Endothelial cell of umbilical vein (primary cell): Measurements from ENCODE around the gene PRKCG. TPM values are rescaled to one million over a fixed set of nuclear protein-coding genes. Genes with fewer than 3 reads are reported as not detected.

Source experiments
- BruUV-seq: library from RNA; stranded (reverse); fragments of 400-500 nt; replicated peaks from 2 replicates; lab custom pipeline; 2021; lab: Mats Ljungman, UMichigan
- CTCF ChIA-PET: fragments of 300-600, 350-600 bp; sonication (Branson Sonifier 250); formaldehyde crosslinking; loops from one replicate; lab custom pipeline; 2021; ENCODE audit warnings: antibody characterized with exemption, inconsistent platforms; lab: Charles Lee
- POLR2A ChIA-PET: fragments of 300-600, 350-600 bp; sonication (Branson Sonifier 250); formaldehyde crosslinking; loops from one replicate; lab custom pipeline; 2021; ENCODE audit warnings: antibody characterized with exemption, inconsistent platforms; lab: Charles Lee
- DNase-seq: peaks from one replicate; pipeline ENCODE4 v3.0.0-alpha.2; 2011; ENCODE audit warnings: low read depth, low spot score
- FAIRE-seq: peaks from 2 replicates; lab custom pipeline; 2011; peaks lifted over from hg19 to GRCh38; lab: Jason Lieb, UNC
- H2AFZ ChIP-seq: 2 replicates; pipeline ENCODE4 v1.6.0; 2012; ENCODE audit warnings: low read depth, low read length, control low read depth, inconsistent platforms
- H3K27ac ChIP-seq: 2 replicates; pipeline ENCODE4 v1.5.1; 2011; ENCODE audit warnings: low read depth, mild to moderate bottlenecking, control low read depth, low read length, moderate library complexity; ENCODE audit not compliant: insufficient read depth
- H3K27me3 ChIP-seq, 2 experiments: 2 replicates each; pipeline versions ENCODE4 v1.6.0 to v1.6.1; 2011; ENCODE audit warnings: low read length in 2 of 2, mixed read lengths in 1 of 2; ENCODE audit not compliant: control insufficient read depth in 2 of 2, insufficient read depth in 2 of 2
- H3K36me3 ChIP-seq, 2 experiments: 2 replicates in 1 of 2; 3 replicates in 1 of 2; pipeline ENCODE4 v1.5.1; 2011; ENCODE audit warnings: low read length in 2 of 2, mild to moderate bottlenecking in 1 of 2, moderate library complexity in 1 of 2; ENCODE audit not compliant: control insufficient read depth in 2 of 2, insufficient read depth in 2 of 2; ENCODE audit errors: extremely low read depth in 1 of 2
- H3K4me1 ChIP-seq: 3 replicates; pipeline ENCODE4 v1.5.1; 2011; ENCODE audit warnings: mild to moderate bottlenecking, low read length; ENCODE audit not compliant: control insufficient read depth, insufficient read depth; ENCODE audit errors: extremely low read depth
- H3K4me2 ChIP-seq: 2 replicates; pipeline ENCODE4 v1.6.1; 2011; ENCODE audit warnings: low read length, control low read depth, mixed read lengths; ENCODE audit not compliant: insufficient read depth
- H3K4me3 ChIP-seq, 3 experiments: fragments of 200-600 bp in 1 of 3; sonication (generic), shearing (Covaris generic) in 1 of 3; replicated peaks in 1 of 3; 2 replicates each; pipeline ENCODE4 v1.5.1; 2011 to 2016; ENCODE audit warnings: control low read depth in 3 of 3, low read length in 3 of 3, mild to moderate bottlenecking in 2 of 3, inconsistent platforms in 1 of 3, low read depth in 1 of 3, moderate library complexity in 1 of 3; ENCODE audit not compliant: insufficient read depth in 1 of 3
- H3K79me2 ChIP-seq: 2 replicates; pipeline ENCODE4 v1.6.0; 2012; ENCODE audit warnings: low read length, inconsistent platforms; ENCODE audit not compliant: control insufficient read depth, insufficient read depth
- H3K9ac ChIP-seq: replicated peaks from 2 replicates; pipeline ENCODE3; 2011; ENCODE audit warnings: low read length, control low read depth; ENCODE audit not compliant: insufficient read depth; ENCODE audit errors: extremely low read depth
- H3K9me1 ChIP-seq: replicated peaks from 3 replicates; pipeline ENCODE4 v1.6.0; 2011; ENCODE audit warnings: mild to moderate bottlenecking, low read length; ENCODE audit not compliant: control insufficient read depth, insufficient read depth; ENCODE audit errors: extremely low read depth
- H3K9me3 ChIP-seq: replicated peaks from 2 replicates; pipeline ENCODE4 v1.5.1; 2012; ENCODE audit warnings: low read length, inconsistent platforms; ENCODE audit not compliant: control insufficient read depth, insufficient read depth
- H4K20me1 ChIP-seq: replicated peaks from 2 replicates; pipeline ENCODE3; 2011; ENCODE audit warnings: mild to moderate bottlenecking, low read length; ENCODE audit not compliant: control insufficient read depth, insufficient read depth; ENCODE audit errors: extremely low read depth
- CTCF ChIP-seq, 2 donors: IDR thresholded peaks; 1 replicate in 1 of 2; 2 replicates in 1 of 2; pipeline ENCODE4 v1.5.1; 2011; ENCODE audit warnings: low read length in 2 of 2, mild to moderate bottlenecking in 2 of 2, moderate library complexity in 2 of 2, control low read depth in 1 of 2, inconsistent platforms in 1 of 2, low read depth in 1 of 2; ENCODE audit not compliant: insufficient read depth in 1 of 2; ENCODE audit errors: extremely low read depth in 1 of 2
- EZH2 ChIP-seq: IDR thresholded peaks from 2 replicates; pipeline ENCODE4 v1.6.1; 2012; ENCODE audit warnings: borderline replicate concordance, low read depth, mild to moderate bottlenecking, moderate library complexity, low read length, inconsistent platforms; ENCODE audit not compliant: severe bottlenecking
- FOS ChIP-seq: IDR thresholded peaks from 2 replicates; pipeline ENCODE4 v1.6.1; 2011; ENCODE audit warnings: mild to moderate bottlenecking, low read length, moderate library complexity, borderline replicate concordance; ENCODE audit not compliant: insufficient read depth
- GATA2 ChIP-seq: IDR thresholded peaks from 2 replicates; pipeline ENCODE4 v1.7.0; 2011; ENCODE audit warnings: low read depth, mild to moderate bottlenecking, moderate library complexity, mixed read lengths, low read length; ENCODE audit not compliant: insufficient read length, insufficient read depth
- MAX ChIP-seq: IDR thresholded peaks from 2 replicates; pipeline ENCODE4 v1.6.1; 2011; ENCODE audit not compliant: insufficient read depth, insufficient read length
- MYC ChIP-seq: IDR thresholded peaks from one replicate; pipeline ENCODE4 v1.6.1; 2011; ENCODE audit warnings: mild to moderate bottlenecking, low read depth, low read length
- POLR2A ChIP-seq: IDR thresholded peaks from 2 replicates; pipeline ENCODE4 v1.6.1; 2012; ENCODE audit warnings: low read depth, mild to moderate bottlenecking, control low read depth, low read length
- POLR2AphosphoS5 ChIP-seq: IDR thresholded peaks from 2 replicates; pipeline ENCODE4 v1.6.1; 2012; ENCODE audit warnings: low read depth, mild to moderate bottlenecking, control low read depth, low read length, moderate library complexity; ENCODE audit not compliant: insufficient read depth
- dilution Hi-C: fragments of 300-500 bp; cut with MboI; formaldehyde crosslinking; loops from one replicate; pipeline ENCODE4 v1.15.0; 2019; ENCODE audit warnings: low sequenced_read_pairs; ENCODE audit not compliant: extremely low pct_ligation_motif_present
- intact Hi-C: fragments of 100-400 bp; cut with micrococcal nuclease; formaldehyde crosslinking; loops from one replicate; pipeline ENCODE4 v1.10.0; 2022
- polyA plus RNA-seq, 4 experiments: library from polyadenylated mRNA; depleted of rRNA in 3 of 4; stranded (reverse) in 3 of 4; unstranded in 1 of 4; fragments of >200 nt; gene quantifications; 2 replicates each; pipeline versions ENCODE4 v1.2.1 to v1.2.3, GENCODE V29; 2011 to 2012; ENCODE audit warnings: missing spikeins in 1 of 4
- total RNA-seq: library from RNA; stranded (reverse); gene quantifications from 2 replicates; pipeline ENCODE4 v1.2.3, GENCODE V29; 2021

Gene PRKCG
- total and polyA plus RNA-seq, 2 donors (not counting 3 experiments of a cell fraction or from before 2014, with no cell fraction given), result 0.07 TPM; not detected in 1

- no peaks in the 10 kb centered on the region for H3K36me3 ChIP-seq
- no peak overlapping the region for H3K27ac ChIP-seq
- no peaks in the 10 kb centered on the region for H3K27me3 ChIP-seq
- H3K4me3 ChIP-seq, result no peak overlapping the region
- no peaks in the 10 kb centered on the region for H3K9me3 ChIP-seq
- ChIA-PET CTCF (interaction anchor here (1.0 to 1.6 kb wide), 4 partner anchors 10 to 124 kb away, joined by 3 read pairs; no protein-coding TSS in a partner anchor), POLR2A (no interaction called here)
- H2AFZ ChIP-seq, result no peak overlapping the region
- DNase-seq, result no peak
- H4K20me1 ChIP-seq, result no peaks in the 10 kb centered on the region
- no peaks in the 10 kb centered on the region for H3K4me1 ChIP-seq
- H3K9ac ChIP-seq, result no peak overlapping the region
- BruUV-seq, result no TSS peak
- dilution Hi-C loops (no loop called here), intact Hi-C loops (no loop called here)
- H3K79me2 ChIP-seq, result no peaks in the 10 kb centered on the region
- TF ChIP-seq POLR2A (no peak), POLR2AphosphoS5 (no peak), CTCF (IDR thresholded peaks at IDR 0.05; ENCODE audit: extremely low read depth in 1 of 2, insufficient read depth in 1 of 2, low read depth in 1 of 2, low read length in 2 of 2) (no peak), MYC (no peak), MAX (no peak), FOS (no peak), GATA2 (no peak), EZH2 (no peak)
- no peak for FAIRE-seq
- H3K9me1 ChIP-seq, result no peaks in the 10 kb centered on the region
- H3K4me2 ChIP-seq, result no peak overlapping the region
Observed at GRCh38 chr19:53917356-53917755, 35.4 kb downstream of the PRKCG start.
